ENCODE data around the gene FRRS1L. TPM values are rescaled to one million over a fixed set of nuclear protein-coding genes. Genes with fewer than 3 reads are reported as not detected.

FRRS1L gene
- total RNA-seq, 1 donor from 2014 or later = 7.2 TPM

GRCh38 chr9:109182940-109183798 is 16.1 kb upstream of the FRRS1L start:
- Mint-ChIP-seq H3K9me3 (no peaks in the 10 kb centered on the region), H3K27ac (peak overlapping the region; percentile 53), H3K36me3 (no peaks in the 10 kb centered on the region), H3K27me3 (peaks cover 14% of the 10 kb centered on the region), H3K4me1 (ENCODE audit: unreplicated experiment) (peaks cover 10% of the 10 kb centered on the region), H3K4me3 (no peak overlapping the region)
- DNase-seq (ENCODE audit: extremely low spot score, unreplicated experiment) = no peak
- peak; percentile 61 for TF ChIP-seq CTCF (conservative IDR thresholded peaks at IDR 0.05)

DNA sequence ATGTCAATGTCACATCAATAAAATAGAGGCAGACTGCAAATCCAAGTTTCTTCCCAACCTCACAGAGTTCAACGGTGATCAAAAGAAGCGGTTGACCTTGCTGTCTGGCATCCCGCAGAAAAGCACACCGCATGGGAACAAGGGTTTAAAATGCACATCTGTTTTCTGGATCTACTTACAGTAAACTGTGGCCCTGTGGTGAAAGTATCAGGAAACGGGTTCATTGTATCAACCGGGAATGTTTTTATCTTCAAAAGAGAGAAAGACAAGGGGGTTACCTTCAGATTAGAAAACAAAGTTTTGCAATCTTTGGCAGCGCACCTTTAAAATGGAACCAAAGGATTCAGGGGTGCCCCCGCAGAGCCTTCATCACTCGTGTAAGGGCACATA is 15.5 kb upstream of the FRRS1L start:
- TF ChIP-seq CTCF (conservative IDR thresholded peaks at IDR 0.05) = no peak
- Mint-ChIP-seq H3K27me3 (peaks cover 14% of the 10 kb centered on the region), H3K4me1 (ENCODE audit: unreplicated experiment) (peaks cover 5% of the 10 kb centered on the region), H3K9me3 (no peaks in the 10 kb centered on the region), H3K4me3 (no peak overlapping the region), H3K36me3 (no peaks in the 10 kb centered on the region), H3K27ac (no peak overlapping the region)
- no peak for DNase-seq (ENCODE audit: extremely low spot score, unreplicated experiment)

DNA sequence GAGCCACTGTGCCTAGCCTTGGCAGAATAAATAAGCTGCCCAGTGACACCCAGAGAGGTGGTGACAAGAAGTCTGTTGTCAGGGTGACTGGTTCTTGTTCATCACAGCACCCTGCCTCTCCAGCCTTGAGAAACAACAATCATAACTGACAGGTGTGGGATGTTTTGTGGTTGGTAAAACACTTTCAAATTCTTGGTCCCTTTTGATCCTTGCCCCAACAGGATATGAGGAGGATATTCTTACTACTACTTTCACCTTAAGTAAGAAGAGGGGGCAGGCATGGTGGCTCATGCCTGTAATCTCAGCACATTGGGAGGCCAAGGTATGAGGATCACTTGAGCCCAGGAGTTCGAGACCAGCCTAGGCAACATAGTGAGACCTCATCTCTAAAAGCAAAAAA is 14.2 kb upstream of the FRRS1L start:
- H3K27me3 Mint-ChIP-seq = peaks cover 14% of the 10 kb centered on the region
- TF ChIP-seq CTCF (conservative IDR thresholded peaks at IDR 0.05) = no peak
- no peak overlapping the region for H3K27ac Mint-ChIP-seq
- H3K9me3 Mint-ChIP-seq = no peaks in the 10 kb centered on the region
- H3K4me3 Mint-ChIP-seq = no peak overlapping the region
- peaks cover 6% of the 10 kb centered on the region for H3K4me1 Mint-ChIP-seq (ENCODE audit: unreplicated experiment)
- DNase-seq (ENCODE audit: extremely low spot score, unreplicated experiment) = no peak
- H3K36me3 Mint-ChIP-seq = no peaks in the 10 kb centered on the region

DNA sequence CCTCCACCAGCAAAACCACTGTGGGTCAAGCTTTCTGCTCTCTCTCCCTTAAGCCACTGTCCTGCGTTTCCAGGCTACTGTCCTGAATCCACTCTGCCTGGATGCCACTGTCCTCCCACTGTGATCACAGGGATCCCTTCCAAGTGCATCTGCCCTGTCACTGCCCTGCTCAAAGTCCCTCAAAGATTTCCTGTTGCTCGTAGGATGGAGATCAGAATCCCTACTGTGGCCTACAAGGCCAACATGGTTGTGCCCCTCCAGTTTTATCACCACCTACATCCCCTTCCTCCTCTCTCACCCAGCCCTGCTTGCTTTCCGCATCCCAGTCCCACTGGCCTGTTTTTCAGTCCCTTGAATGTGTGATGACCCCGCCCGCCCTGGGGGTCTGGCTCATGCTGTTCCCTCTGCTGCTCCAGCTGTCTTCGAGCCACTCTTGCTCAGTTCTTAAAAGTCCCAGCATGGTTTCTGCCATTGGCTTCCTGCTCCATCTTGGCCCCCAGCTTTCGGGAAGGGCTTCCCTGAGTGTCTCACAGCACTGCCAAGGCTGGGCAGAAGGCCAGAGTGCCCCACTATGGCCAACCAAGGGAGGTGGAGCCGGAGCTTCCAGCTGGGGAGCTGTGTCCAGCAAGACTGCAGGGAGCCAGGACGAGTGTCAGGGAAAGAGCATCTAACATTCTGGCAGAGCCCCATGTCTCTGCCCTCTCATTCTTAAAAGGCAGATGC is 12.9 kb upstream of the FRRS1L start:
- Mint-ChIP-seq H3K4me1 (ENCODE audit: unreplicated experiment) (peaks cover 7% of the 10 kb centered on the region), H3K4me3 (no peak overlapping the region), H3K27me3 (peaks cover 14% of the 10 kb centered on the region), H3K9me3 (no peaks in the 10 kb centered on the region), H3K27ac (no peak overlapping the region), H3K36me3 (no peaks in the 10 kb centered on the region)
- DNase-seq (ENCODE audit: extremely low spot score, unreplicated experiment) = no peak
- no peak for TF ChIP-seq CTCF (conservative IDR thresholded peaks at IDR 0.05)

DNA sequence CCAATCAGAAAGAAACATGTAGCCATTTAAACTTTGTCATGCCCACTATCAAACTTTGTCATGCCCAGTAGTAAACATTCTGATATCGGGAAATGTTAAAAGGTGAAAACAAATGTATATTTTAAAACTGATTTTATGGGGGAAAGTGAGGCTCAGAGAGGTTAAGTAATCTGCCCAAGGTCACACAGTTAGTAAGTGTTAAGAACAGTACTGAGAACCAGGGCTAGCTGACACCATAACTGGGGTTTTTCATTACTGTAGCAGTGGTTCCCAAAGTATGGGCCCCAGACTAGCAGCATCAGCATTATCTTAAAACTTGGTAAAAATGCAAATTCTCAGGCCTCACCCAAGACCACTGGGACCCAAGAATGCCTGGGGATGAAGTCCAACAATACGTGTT is 9.9 kb upstream of the FRRS1L start:
- no peak overlapping the region for H3K27ac Mint-ChIP-seq
- H3K36me3 Mint-ChIP-seq = no peaks in the 10 kb centered on the region
- peaks cover 7% of the 10 kb centered on the region for H3K4me1 Mint-ChIP-seq (ENCODE audit: unreplicated experiment)
- TF ChIP-seq CTCF (conservative IDR thresholded peaks at IDR 0.05) = no peak
- no peak overlapping the region for H3K4me3 Mint-ChIP-seq
- peaks cover 19% of the 10 kb centered on the region for H3K27me3 Mint-ChIP-seq
- H3K9me3 Mint-ChIP-seq = no peaks in the 10 kb centered on the region
- DNase-seq (ENCODE audit: extremely low spot score, unreplicated experiment) = no peak
